ENCODE data around the gene GLG1. TPM values are rescaled to one million over a fixed set of nuclear protein-coding genes. Genes with fewer than 3 reads are reported as not detected.
"Not testable (repeated sequence)": the region's sequence is repeated elsewhere in the genome, so short reads cannot be mapped to it uniquely, and the experiment has no call there.

Gene GLG1
- total RNA-seq, 1 experiment from 2014 or later: 65.6 TPM

GRCh38 chr16:74410981-74411380 lies 195.9 kb downstream of the GLG1 start:
- DNase-seq (ENCODE audit: low read depth): not testable (repeated sequence)

GRCh38 chr16:74410057-74410957 lies 196.6 kb downstream of the GLG1 start:
- not testable (repeated sequence) for DNase-seq (ENCODE audit: low read depth)

GRCh38 chr16:74409185-74409981 lies 197.5 kb downstream of the GLG1 start:
- not testable (repeated sequence) for DNase-seq (ENCODE audit: low read depth)

GRCh38 chr16:74407362-74407705 lies 199.6 kb downstream of the GLG1 start:
- not testable (repeated sequence) for DNase-seq (ENCODE audit: low read depth)

- DNase-seq (ENCODE audit: low read depth): not testable (repeated sequence)
These were observed 200.1 kb downstream of the GLG1 start for GRCh38 chr16:74406600-74407361.

- not testable (repeated sequence) for DNase-seq (ENCODE audit: low read depth)
These were observed 202.6 kb downstream of the GLG1 start for GRCh38 chr16:74404148-74404933.

- DNase-seq (ENCODE audit: low read depth): not testable (repeated sequence)
These were observed 206.7 kb downstream of the GLG1 start for GRCh38 chr16:74400238-74400637.

- not testable (repeated sequence) for DNase-seq (ENCODE audit: low read depth)
These were observed 208.6 kb downstream of the GLG1 start for GRCh38 chr16:74398212-74398895.

Small RNA genes lying within 50 kb of the gene (small RNA-seq; reads per million reads assigned to genes)
- not detected for gene RF00019
- not detected for gene RNU6-237P

Other genes starting within 250 kb of the GLG1 start
- not detected in 2 replicates for gene NPIPB15, start 230.8 kb downstream of the GLG1 start, total RNA-seq (2014; rRNA removed; shearing (Covaris generic))
- gene CLEC18B, start 185.6 kb downstream of the GLG1 start, total RNA-seq (2014; rRNA removed; shearing (Covaris generic)): not detected in 2 replicates
- 41.9 and 64.9 TPM in 2 replicates for gene RFWD3, start 59.8 kb upstream of the GLG1 start, total RNA-seq (2014; rRNA removed; shearing (Covaris generic))
- 54.9 and 57.4 TPM in 2 replicates for gene MLKL, start 93.7 kb upstream of the GLG1 start, total RNA-seq (2014; rRNA removed; shearing (Covaris generic))
- gene FA2H, start 167.7 kb upstream of the GLG1 start, total RNA-seq (2014; rRNA removed; shearing (Covaris generic)): 0.14 TPM in 1 of 2 replicates, not detected in the other

All from HT1080 (cell line).